T-cell (primary cell): ENCODE results near the gene POLR3F. TPM values are rescaled to one million over a fixed set of nuclear protein-coding genes. Genes with fewer than 3 reads are reported as not detected.

Experiments used
- ATAC-seq, 4 experiments: fragments of 200-7000 bp in 3 of 4; fragments of 150-1000 bp in 1 of 4; cut with Tn5 transposase; replicated peaks in 1 of 4; 1 replicate in 3 of 4; 2 replicates in 1 of 4; pipeline ENCODE4 v1.10.0; 2021; ENCODE audit warnings: moderate library complexity in 3 of 4, mild to moderate bottlenecking in 2 of 4, moderate number of reproducible peaks in 1 of 4
- CTCF ChIA-PET, 2 donors: fragments of 300-600 bp; sonication (Branson Sonifier 250); formaldehyde crosslinking; loops; one replicate each; lab custom pipeline; 2022; ENCODE audit warnings: antibody characterized with exemption in 2 of 2; lab: Charles Lee
- POLR2A ChIA-PET, 2 donors: fragments of 300-600 bp; sonication (Branson Sonifier 250); formaldehyde crosslinking; loops; one replicate each; lab custom pipeline; 2022; ENCODE audit warnings: antibody characterized with exemption in 2 of 2; lab: Charles Lee
- DNase-seq, 35 experiments: peaks; one replicate each; pipeline versions ENCODE4 v3.0.0 to v3.0.0-alpha.2; 2013 to 2023
- H3K27ac ChIP-seq: one replicate; pipeline ENCODE4 v1.5.1; 2013; ENCODE audit warnings: low read length
- H3K27me3 ChIP-seq, 2 experiments: replicated peaks in 1 of 2; 1 replicate in 1 of 2; 2 replicates in 1 of 2; pipeline versions ENCODE4 v1.6.1 to v1.7.0; 2013; ENCODE audit warnings: low read length in 1 of 2, mixed read lengths in 1 of 2; ENCODE audit not compliant: control insufficient read depth in 2 of 2, insufficient read depth in 2 of 2; ENCODE audit errors: extremely low read depth in 1 of 2
- H3K36me3 ChIP-seq, 2 donors: 1 replicate in 1 of 2; 2 replicates in 1 of 2; pipeline versions ENCODE4 v1.6.1 to v1.7.0; 2013; ENCODE audit warnings: low read length in 1 of 2; ENCODE audit not compliant: control insufficient read depth in 2 of 2, insufficient read depth in 1 of 2; ENCODE audit errors: extremely low read depth in 1 of 2
- H3K4me1 ChIP-seq, 2 experiments: 1 replicate in 1 of 2; 2 replicates in 1 of 2; pipeline versions ENCODE4 v1.6.1 to v1.7.0; 2013; ENCODE audit warnings: low read length in 2 of 2, mixed read lengths in 1 of 2; ENCODE audit not compliant: insufficient read depth in 2 of 2, control insufficient read depth in 1 of 2; ENCODE audit errors: extremely low read depth in 1 of 2
- H3K4me3 ChIP-seq, 2 donors: 1 replicate in 1 of 2; 2 replicates in 1 of 2; pipeline versions ENCODE4 v1.5.1 to v1.7.0; 2013; ENCODE audit warnings: mild to moderate bottlenecking in 2 of 2, low read length in 1 of 2, moderate library complexity in 1 of 2; ENCODE audit not compliant: control insufficient read depth in 1 of 2; ENCODE audit errors: extremely low read depth in 1 of 2
- H3K9me3 ChIP-seq: 2 replicates; pipeline ENCODE4 v1.7.0; 2013
- H3K27ac Mint-ChIP-seq, 2 donors: one replicate each; pipeline ENCODE4 v1.8.0; 2020 to 2021; ENCODE audit warnings: mild to moderate bottlenecking in 2 of 2, mixed read lengths in 2 of 2
- H3K27me3 Mint-ChIP-seq, 2 donors: one replicate each; pipeline ENCODE4 v1.8.0; 2021 to 2022; ENCODE audit warnings: mixed read lengths in 2 of 2
- H3K36me3 Mint-ChIP-seq: one replicate; pipeline ENCODE4 v1.8.0; 2021; ENCODE audit warnings: mixed read lengths
- H3K4me1 Mint-ChIP-seq, 3 donors: one replicate each; pipeline ENCODE4 v1.8.0; 2020 to 2022; ENCODE audit warnings: mixed read lengths in 3 of 3, mild to moderate bottlenecking in 1 of 3
- H3K4me3 Mint-ChIP-seq, 3 donors: one replicate each; pipeline ENCODE4 v1.8.0; 2020 to 2022; ENCODE audit warnings: mild to moderate bottlenecking in 3 of 3, mixed read lengths in 3 of 3, moderate library complexity in 3 of 3
- H3K9me3 Mint-ChIP-seq, 3 donors: one replicate each; pipeline ENCODE4 v1.8.0; 2020 to 2022; ENCODE audit warnings: mixed read lengths in 3 of 3
- WGBS: methylation state at CpG from one replicate; pipeline ENCODE4 v1.1.5; 2013; ENCODE audit warnings: missing lambda C conversion rate; ENCODE audit not compliant: insufficient coverage; 5-methylcytosine and 5-hydroxymethylcytosine counted together
- total RNA-seq, 35 experiments: library from RNA in 6 of 35; stranded (reverse) in 6 of 35; fragments of 120-200 nt in 1 of 35; gene quantifications; one replicate each; pipeline versions ENCODE4 v1.2.1 to v1.2.4 and lab custom pipeline; 2013 to 2026

Gene POLR3F
- total RNA-seq, 5 donors from 2014 or later (not counting 1 experiment from before 2014, with no cell fraction given): 5.9 to 8.8 (median 8.3) TPM

DNA sequence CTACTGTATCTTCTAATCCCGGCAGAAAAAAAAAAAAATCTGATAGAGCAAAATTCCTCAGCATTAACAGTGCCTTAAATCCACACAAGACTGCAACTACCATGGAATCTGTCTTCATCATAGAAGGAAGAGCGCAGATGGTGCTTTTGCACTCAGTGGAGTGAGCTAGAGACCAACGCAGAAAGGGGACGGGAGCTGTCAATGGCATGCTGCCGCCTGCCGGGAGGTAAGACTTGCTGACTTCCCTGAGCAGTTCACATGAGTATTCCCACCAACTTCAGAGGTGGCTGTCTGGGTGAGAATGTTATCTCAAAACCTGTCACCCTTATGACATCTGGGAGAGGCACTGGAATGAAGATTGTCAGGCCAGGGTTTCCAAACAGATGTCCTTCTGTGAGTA is 36.0 kb upstream of the POLR3F start:
- H3K36me3 Mint-ChIP-seq: peaks cover 12% of the 10 kb centered on the region
- no peak for ATAC-seq

DNA sequence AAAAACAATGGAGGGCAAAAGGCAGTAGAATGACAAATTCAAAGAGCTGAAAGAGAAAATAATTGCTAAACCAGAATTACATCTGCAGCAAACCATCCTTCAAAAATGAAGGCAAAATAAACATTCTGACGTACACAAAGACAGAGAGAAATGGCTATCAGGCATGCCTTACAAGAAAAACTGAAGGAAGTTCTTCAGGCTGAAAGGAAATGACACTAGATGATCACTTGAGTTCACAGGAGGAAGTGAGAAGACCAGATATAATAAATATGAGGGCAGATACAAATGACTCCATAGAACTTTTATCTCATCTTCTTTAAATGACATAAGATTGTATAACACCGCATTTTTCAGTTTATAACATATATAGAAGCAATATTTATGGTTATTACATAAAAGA is 30.3 kb upstream of the POLR3F start:
- Mint-ChIP-seq H3K27ac (no peak overlapping the region), H3K4me3 (no peak overlapping the region), H3K4me1 (peaks cover 0 to 3% (median 0%) of the 10 kb centered on the region in 3 donors), H3K36me3 (peaks cover 4% of the 10 kb centered on the region), H3K27me3 (no peaks in the 10 kb centered on the region), H3K9me3 (no peaks in the 10 kb centered on the region)
- Histone ChIP-seq H3K27ac (no peak overlapping the region), H3K4me1 (no peaks in the 10 kb centered on the region), H3K36me3 (no peaks in the 10 kb centered on the region), H3K4me3 (no peak overlapping the region), H3K9me3 (no peaks in the 10 kb centered on the region), H3K27me3 (no peaks in the 10 kb centered on the region)
- no CpG with 5 or more reads among the region's 2 CpGs for WGBS
- CTCF ChIA-PET: no interaction called here
- POLR2A ChIA-PET: no interaction called here
- no peak for ATAC-seq
- DNase-seq: no peak

More for the DNA sequence above, 36.0 kb upstream of the POLR3F start:
- H3K27me3 ChIP-seq: no peaks in the 10 kb centered on the region
- H3K27ac ChIP-seq: no peak overlapping the region
- WGBS: no CpG with 5 or more reads among the region's 6 CpGs
- POLR2A ChIA-PET: interaction anchor here in 1 of 2 donors (0.5 kb wide), 1 partner anchor 30 kb away, joined by 4 read pairs; no protein-coding TSS in a partner anchor
- no peak overlapping the region for H3K27ac Mint-ChIP-seq
- CTCF ChIA-PET: no interaction called here
- no peaks in the 10 kb centered on the region for H3K27me3 Mint-ChIP-seq
- no peaks in the 10 kb centered on the region for H3K9me3 ChIP-seq
- H3K4me1 Mint-ChIP-seq: no peaks in the 10 kb centered on the region
- no peaks in the 10 kb centered on the region for H3K36me3 ChIP-seq
- H3K9me3 Mint-ChIP-seq: no peaks in the 10 kb centered on the region
- H3K4me1 ChIP-seq: no peaks in the 10 kb centered on the region
- DNase-seq: no peak
- H3K4me3 Mint-ChIP-seq: no peak overlapping the region
- no peak overlapping the region for H3K4me3 ChIP-seq

DNA sequence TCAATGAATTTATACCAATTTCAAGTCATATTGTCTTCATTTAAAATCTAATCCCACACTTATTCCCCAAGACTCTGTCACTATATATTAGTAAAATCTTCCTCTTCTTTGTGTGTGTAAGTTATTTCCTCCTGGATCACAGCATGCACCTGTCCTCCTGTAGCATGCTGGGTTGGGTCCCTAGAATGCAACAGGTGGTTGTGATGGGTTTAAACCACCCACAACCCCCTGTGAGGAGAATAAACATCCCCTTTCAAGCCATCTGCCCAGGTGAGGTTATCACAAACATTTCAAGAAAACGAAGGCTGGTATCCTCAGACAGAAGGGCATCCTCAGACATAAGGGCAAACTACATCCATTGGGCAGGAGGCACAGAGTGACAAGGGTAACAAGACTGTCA is 26.8 kb upstream of the POLR3F start:
- no peaks in the 10 kb centered on the region for H3K9me3 Mint-ChIP-seq
- no peaks in the 10 kb centered on the region for H3K27me3 ChIP-seq
- no peaks in the 10 kb centered on the region for H3K9me3 ChIP-seq
- H3K4me3 ChIP-seq: no peak overlapping the region
- no peak overlapping the region for H3K27ac ChIP-seq
- 20% methylated on average over 1 of the region's 1 CpG for WGBS
- peaks cover 0 to 3% (median 0%) of the 10 kb centered on the region in 3 donors for H3K4me1 Mint-ChIP-seq
- no peak for DNase-seq
- ChIA-PET POLR2A (interaction anchor here in 1 of 2 donors (0.7 kb wide), 1 partner anchor 132 kb away, joined by 3 read pairs; no protein-coding TSS in a partner anchor), CTCF (no interaction called here)
- ATAC-seq: no peak
- H3K27ac Mint-ChIP-seq: no peak overlapping the region
- H3K4me1 ChIP-seq: no peaks in the 10 kb centered on the region
- H3K36me3 ChIP-seq: no peaks in the 10 kb centered on the region
- no peak overlapping the region for H3K4me3 Mint-ChIP-seq
- H3K36me3 Mint-ChIP-seq: peaks cover 8% of the 10 kb centered on the region
- no peaks in the 10 kb centered on the region for H3K27me3 Mint-ChIP-seq

DNA sequence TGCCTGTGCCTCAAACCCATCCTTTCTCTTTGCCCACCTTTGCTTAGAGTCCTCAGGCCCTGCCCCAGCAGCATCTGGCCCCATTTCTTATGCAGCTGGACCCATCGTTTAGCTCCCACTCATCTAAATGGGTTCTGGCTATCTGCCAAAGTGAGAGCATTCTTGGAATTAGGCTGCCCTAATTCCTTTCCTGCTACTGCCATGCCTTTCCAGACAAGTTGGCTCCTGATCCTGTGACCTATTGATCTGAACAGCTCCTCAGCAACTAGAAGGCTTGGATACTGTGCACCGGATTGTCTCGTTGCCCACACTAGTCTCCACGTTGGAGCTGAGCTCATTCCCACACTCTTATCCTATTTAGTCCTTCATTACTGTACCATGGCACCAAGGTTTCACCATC is 23.3 kb upstream of the POLR3F start:
- Histone ChIP-seq H3K27me3 (no peaks in the 10 kb centered on the region), H3K9me3 (no peaks in the 10 kb centered on the region), H3K4me1 (no peaks in the 10 kb centered on the region), H3K27ac (no peak overlapping the region), H3K4me3 (no peak overlapping the region), H3K36me3 (no peaks in the 10 kb centered on the region)
- POLR2A ChIA-PET: interaction anchor here in 1 of 2 donors (0.5 kb wide), 1 partner anchor 123 kb away, joined by 3 read pairs; the partner anchor contains the start of gene SMIM26
- Mint-ChIP-seq H3K9me3 (no peaks in the 10 kb centered on the region), H3K36me3 (peaks cover 12% of the 10 kb centered on the region), H3K4me3 (no peak overlapping the region), H3K27ac (no peak overlapping the region), H3K4me1 (no peaks in the 10 kb centered on the region), H3K27me3 (no peaks in the 10 kb centered on the region)
- CTCF ChIA-PET: no interaction called here
- 98% methylated on average over 4 of the region's 4 CpGs for WGBS
- no peak for DNase-seq
- ATAC-seq: no peak

DNA sequence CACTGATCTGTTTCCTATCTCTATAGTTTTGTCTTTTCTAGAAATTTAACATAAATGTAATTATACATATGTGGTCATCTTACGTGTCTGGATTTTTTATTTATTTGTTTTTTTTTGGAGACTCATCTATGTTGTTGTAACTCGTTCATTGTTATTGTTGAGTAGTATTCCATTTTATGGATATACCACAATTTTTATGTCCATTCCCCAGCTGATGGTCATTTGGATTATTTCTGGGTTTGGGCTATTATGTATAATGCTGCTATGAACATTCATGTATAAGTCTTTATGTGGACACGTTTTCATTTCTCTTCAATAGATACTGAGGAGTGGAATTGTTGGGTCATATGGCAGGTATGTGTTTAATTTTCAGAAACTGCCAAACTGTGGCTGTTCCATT is 10.6 kb upstream of the POLR3F start:
- H3K4me1 ChIP-seq: no peaks in the 10 kb centered on the region
- WGBS: no CpG with 5 or more reads among the region's 3 CpGs
- no peaks in the 10 kb centered on the region for H3K36me3 ChIP-seq
- H3K4me3 Mint-ChIP-seq: no peak overlapping the region
- peaks cover 8% of the 10 kb centered on the region for H3K36me3 Mint-ChIP-seq
- ChIA-PET CTCF (no interaction called here), POLR2A (no interaction called here)
- H3K27me3 Mint-ChIP-seq: no peaks in the 10 kb centered on the region
- no peak for DNase-seq
- H3K4me3 ChIP-seq: no peak overlapping the region
- H3K27ac Mint-ChIP-seq: no peak overlapping the region
- H3K4me1 Mint-ChIP-seq: no peaks in the 10 kb centered on the region
- H3K27ac ChIP-seq: no peak overlapping the region
- peaks cover 0 to 6% of the 10 kb centered on the region in 2 experiments for H3K27me3 ChIP-seq
- no peaks in the 10 kb centered on the region for H3K9me3 ChIP-seq
- peaks cover 5 to 7% (median 6%) of the 10 kb centered on the region in 3 donors for H3K9me3 Mint-ChIP-seq
- ATAC-seq: no peak

DNA sequence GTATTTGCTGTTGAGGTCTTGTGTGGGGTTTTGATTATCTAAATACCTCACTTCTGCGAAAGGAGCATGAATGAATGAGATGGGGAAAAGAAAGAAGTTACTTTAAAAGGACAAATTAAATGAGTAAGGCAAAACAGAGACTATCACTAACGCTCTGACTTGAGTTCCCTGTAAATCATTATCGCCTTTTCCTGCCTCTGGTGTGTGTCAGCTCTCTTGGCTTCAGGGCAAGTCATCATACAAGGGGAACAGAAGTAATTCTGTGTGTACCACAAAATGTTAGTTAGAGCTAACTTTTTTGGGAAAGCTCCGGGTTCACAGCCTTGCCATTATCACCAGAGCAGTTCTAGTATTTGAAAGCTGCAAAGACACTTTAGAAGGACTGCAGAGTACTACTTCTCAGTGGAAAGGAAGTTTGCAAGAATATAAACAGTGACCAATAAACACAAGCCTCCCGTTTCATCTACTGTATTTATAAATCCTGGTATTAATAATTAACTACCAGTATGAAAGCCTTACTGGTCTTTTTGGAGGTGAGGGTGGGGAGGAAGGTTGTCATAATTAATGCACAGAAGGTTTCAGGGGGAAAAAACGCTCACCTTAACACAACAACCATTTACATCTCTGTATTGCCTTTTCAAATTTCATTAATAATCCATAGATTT is 1.5 kb upstream of the POLR3F start:
- ATAC-seq (no peak), DNase-seq (no peak)
- Mint-ChIP-seq H3K4me3 (peak overlapping the region; percentile 96 to 98 (median 96)), H3K36me3 (peaks cover 7% of the 10 kb centered on the region), H3K27ac (peak overlapping the region; percentile 39 to 94), H3K9me3 (no peaks in the 10 kb centered on the region), H3K4me1 (peaks cover 26 to 39% (median 30%) of the 10 kb centered on the region in 3 donors), H3K27me3 (no peaks in the 10 kb centered on the region)
- Histone ChIP-seq H3K36me3 (peaks cover 0 to 12% of the 10 kb centered on the region in 2 donors), H3K4me3 (no peak overlapping the region), H3K9me3 (no peaks in the 10 kb centered on the region), H3K27me3 (no peaks in the 10 kb centered on the region), H3K4me1 (peaks cover 5 to 19% of the 10 kb centered on the region in 2 experiments), H3K27ac (peak overlapping the region; percentile 77)
- ChIA-PET CTCF (interaction anchor here (1.5 to 2.7 kb wide), 2 partner anchors 41 to 42 kb away, joined by 4 to 31 read pairs; partner anchors contain the start of gene SEC23B (in 1 of the 2)), POLR2A (interaction anchor here (1.2 to 2.8 kb wide), 4 partner anchors 41 to 177 kb away, joined by 3 to 59 read pairs (median 14); partner anchors contain the start of genes SEC23B (in 2 of the 2) and ZNF133 (in 1 of the 2))
- WGBS: 83% methylated on average over 3 of the region's 6 CpGs
